Endothelial cell of umbilical vein (primary cell): ENCODE results near the gene UNC119. TPM values are rescaled to one million over a fixed set of nuclear protein-coding genes. Genes with fewer than 3 reads are reported as not detected.

Experiments used
- BruUV-seq: library from RNA; stranded (reverse); fragments of 400-500 nt; replicated peaks from 2 replicates; lab custom pipeline; 2021; lab: Mats Ljungman, UMichigan
- CTCF ChIA-PET: fragments of 300-600, 350-600 bp; sonication (Branson Sonifier 250); formaldehyde crosslinking; loops from one replicate; lab custom pipeline; 2021; ENCODE audit warnings: antibody characterized with exemption, inconsistent platforms; lab: Charles Lee
- POLR2A ChIA-PET: fragments of 300-600, 350-600 bp; sonication (Branson Sonifier 250); formaldehyde crosslinking; loops from one replicate; lab custom pipeline; 2021; ENCODE audit warnings: antibody characterized with exemption, inconsistent platforms; lab: Charles Lee
- DNase-seq: peaks from one replicate; pipeline ENCODE4 v3.0.0-alpha.2; 2011; ENCODE audit warnings: low read depth, low spot score
- FAIRE-seq: peaks from 2 replicates; lab custom pipeline; 2011; peaks lifted over from hg19 to GRCh38; lab: Jason Lieb, UNC
- H2AFZ ChIP-seq: 2 replicates; pipeline ENCODE4 v1.6.0; 2012; ENCODE audit warnings: low read depth, low read length, control low read depth, inconsistent platforms
- H3K27ac ChIP-seq: 2 replicates; pipeline ENCODE4 v1.5.1; 2011; ENCODE audit warnings: low read depth, mild to moderate bottlenecking, control low read depth, low read length, moderate library complexity; ENCODE audit not compliant: insufficient read depth
- H3K27me3 ChIP-seq, 2 experiments: 2 replicates each; pipeline versions ENCODE4 v1.6.0 to v1.6.1; 2011; ENCODE audit warnings: low read length in 2 of 2, mixed read lengths in 1 of 2; ENCODE audit not compliant: control insufficient read depth in 2 of 2, insufficient read depth in 2 of 2
- H3K36me3 ChIP-seq, 2 experiments: 2 replicates in 1 of 2; 3 replicates in 1 of 2; pipeline ENCODE4 v1.5.1; 2011; ENCODE audit warnings: low read length in 2 of 2, mild to moderate bottlenecking in 1 of 2, moderate library complexity in 1 of 2; ENCODE audit not compliant: control insufficient read depth in 2 of 2, insufficient read depth in 2 of 2; ENCODE audit errors: extremely low read depth in 1 of 2
- H3K4me1 ChIP-seq: 3 replicates; pipeline ENCODE4 v1.5.1; 2011; ENCODE audit warnings: mild to moderate bottlenecking, low read length; ENCODE audit not compliant: control insufficient read depth, insufficient read depth; ENCODE audit errors: extremely low read depth
- H3K4me2 ChIP-seq: 2 replicates; pipeline ENCODE4 v1.6.1; 2011; ENCODE audit warnings: low read length, control low read depth, mixed read lengths; ENCODE audit not compliant: insufficient read depth
- H3K4me3 ChIP-seq, 3 experiments: fragments of 200-600 bp in 1 of 3; sonication (generic), shearing (Covaris generic) in 1 of 3; replicated peaks in 1 of 3; 2 replicates each; pipeline ENCODE4 v1.5.1; 2011 to 2016; ENCODE audit warnings: control low read depth in 3 of 3, low read length in 3 of 3, mild to moderate bottlenecking in 2 of 3, inconsistent platforms in 1 of 3, low read depth in 1 of 3, moderate library complexity in 1 of 3; ENCODE audit not compliant: insufficient read depth in 1 of 3
- H3K79me2 ChIP-seq: 2 replicates; pipeline ENCODE4 v1.6.0; 2012; ENCODE audit warnings: low read length, inconsistent platforms; ENCODE audit not compliant: control insufficient read depth, insufficient read depth
- H3K9ac ChIP-seq: replicated peaks from 2 replicates; pipeline ENCODE3; 2011; ENCODE audit warnings: low read length, control low read depth; ENCODE audit not compliant: insufficient read depth; ENCODE audit errors: extremely low read depth
- H3K9me1 ChIP-seq: replicated peaks from 3 replicates; pipeline ENCODE4 v1.6.0; 2011; ENCODE audit warnings: mild to moderate bottlenecking, low read length; ENCODE audit not compliant: control insufficient read depth, insufficient read depth; ENCODE audit errors: extremely low read depth
- H3K9me3 ChIP-seq: replicated peaks from 2 replicates; pipeline ENCODE4 v1.5.1; 2012; ENCODE audit warnings: low read length, inconsistent platforms; ENCODE audit not compliant: control insufficient read depth, insufficient read depth
- H4K20me1 ChIP-seq: replicated peaks from 2 replicates; pipeline ENCODE3; 2011; ENCODE audit warnings: mild to moderate bottlenecking, low read length; ENCODE audit not compliant: control insufficient read depth, insufficient read depth; ENCODE audit errors: extremely low read depth
- CTCF ChIP-seq, 2 donors: IDR thresholded peaks; 1 replicate in 1 of 2; 2 replicates in 1 of 2; pipeline ENCODE4 v1.5.1; 2011; ENCODE audit warnings: low read length in 2 of 2, mild to moderate bottlenecking in 2 of 2, moderate library complexity in 2 of 2, control low read depth in 1 of 2, inconsistent platforms in 1 of 2, low read depth in 1 of 2; ENCODE audit not compliant: insufficient read depth in 1 of 2; ENCODE audit errors: extremely low read depth in 1 of 2
- EZH2 ChIP-seq: IDR thresholded peaks from 2 replicates; pipeline ENCODE4 v1.6.1; 2012; ENCODE audit warnings: borderline replicate concordance, low read depth, mild to moderate bottlenecking, moderate library complexity, low read length, inconsistent platforms; ENCODE audit not compliant: severe bottlenecking
- FOS ChIP-seq: IDR thresholded peaks from 2 replicates; pipeline ENCODE4 v1.6.1; 2011; ENCODE audit warnings: mild to moderate bottlenecking, low read length, moderate library complexity, borderline replicate concordance; ENCODE audit not compliant: insufficient read depth
- GATA2 ChIP-seq: IDR thresholded peaks from 2 replicates; pipeline ENCODE4 v1.7.0; 2011; ENCODE audit warnings: low read depth, mild to moderate bottlenecking, moderate library complexity, mixed read lengths, low read length; ENCODE audit not compliant: insufficient read length, insufficient read depth
- JUN ChIP-seq: IDR thresholded peaks from 2 replicates; pipeline ENCODE4 v1.6.1; 2011; ENCODE audit warnings: borderline replicate concordance, low read depth; ENCODE audit not compliant: insufficient read length, insufficient read depth
- MYC ChIP-seq: IDR thresholded peaks from one replicate; pipeline ENCODE4 v1.6.1; 2011; ENCODE audit warnings: mild to moderate bottlenecking, low read depth, low read length
- POLR2A ChIP-seq: IDR thresholded peaks from 2 replicates; pipeline ENCODE4 v1.6.1; 2012; ENCODE audit warnings: low read depth, mild to moderate bottlenecking, control low read depth, low read length
- POLR2AphosphoS5 ChIP-seq: IDR thresholded peaks from 2 replicates; pipeline ENCODE4 v1.6.1; 2012; ENCODE audit warnings: low read depth, mild to moderate bottlenecking, control low read depth, low read length, moderate library complexity; ENCODE audit not compliant: insufficient read depth
- dilution Hi-C: fragments of 300-500 bp; cut with MboI; formaldehyde crosslinking; loops from one replicate; pipeline ENCODE4 v1.15.0; 2019; ENCODE audit warnings: low sequenced_read_pairs; ENCODE audit not compliant: extremely low pct_ligation_motif_present
- intact Hi-C: fragments of 100-400 bp; cut with micrococcal nuclease; formaldehyde crosslinking; loops from one replicate; pipeline ENCODE4 v1.10.0; 2022
- polyA plus RNA-seq, 4 experiments: library from polyadenylated mRNA; depleted of rRNA in 3 of 4; stranded (reverse) in 3 of 4; unstranded in 1 of 4; fragments of >200 nt; gene quantifications; 2 replicates each; pipeline versions ENCODE4 v1.2.1 to v1.2.3, GENCODE V29; 2011 to 2012; ENCODE audit warnings: missing spikeins in 1 of 4
- total RNA-seq: library from RNA; stranded (reverse); gene quantifications from 2 replicates; pipeline ENCODE4 v1.2.3, GENCODE V29; 2021
- TF ChIP-seq, protein P1 (sequence below): IDR thresholded peaks from 2 replicates; pipeline ENCODE4 v1.6.1; 2011; ENCODE audit not compliant: insufficient read depth, insufficient read length

Gene UNC119
- total and polyA plus RNA-seq, 2 donors (not counting 3 experiments of a cell fraction or from before 2014, with no cell fraction given) = 26.3 to 67.8 TPM

- Histone ChIP-seq H3K9ac (no peak overlapping the region), H3K36me3 (no peaks in the 10 kb centered on the region), H3K4me3 (no peak overlapping the region), H3K4me1 (no peaks in the 10 kb centered on the region), H3K79me2 (no peaks in the 10 kb centered on the region), H3K27ac (no peak overlapping the region), H3K27me3 (peaks cover 13 to 24% of the 10 kb centered on the region in 2 experiments), H4K20me1 (no peaks in the 10 kb centered on the region), H3K4me2 (no peak overlapping the region), H3K9me3 (no peaks in the 10 kb centered on the region), H2AFZ (no peak overlapping the region), H3K9me1 (no peaks in the 10 kb centered on the region)
- TF ChIP-seq MYC (no peak), CTCF (IDR thresholded peaks at IDR 0.05; ENCODE audit: extremely low read depth in 1 of 2, insufficient read depth in 1 of 2, low read depth in 1 of 2, low read length in 2 of 2) (no peak), POLR2A (no peak), JUN (no peak), POLR2AphosphoS5 (no peak), FOS (no peak), GATA2 (no peak), EZH2 (no peak)
- TF ChIP-seq, protein P1, sequence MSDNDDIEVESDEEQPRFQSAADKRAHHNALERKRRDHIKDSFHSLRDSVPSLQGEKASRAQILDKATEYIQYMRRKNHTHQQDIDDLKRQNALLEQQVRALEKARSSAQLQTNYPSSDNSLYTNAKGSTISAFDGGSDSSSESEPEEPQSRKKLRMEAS = no peak
- no peak for FAIRE-seq
- DNase-seq = no peak
- no TSS peak for BruUV-seq
- dilution Hi-C loops (no loop called here), intact Hi-C loops (no loop called here)
- POLR2A ChIA-PET = no interaction called here
- CTCF ChIA-PET = interaction anchor here (0.8 to 1.7 kb wide), 3 partner anchors 10 to 109 kb away, joined by 3 to 9 read pairs (median 7); no protein-coding TSS in a partner anchor
Measured at GRCh38 chr17:28503420-28503819, 49.0 kb downstream of the UNC119 start.
